HG03342 (cell line): ENCODE data around the gene PRKAR1A.
"Not testable (repeated sequence)": the region's sequence is repeated elsewhere in the genome, so short reads cannot be mapped to it uniquely, and the experiment has no call there.

Experiments used
- ATAC-seq: cut with Tn5 transposase; IDR thresholded peaks from one replicate; pipeline ENCODE4 v1.9.1; 2021; ENCODE audit warnings: mild to moderate bottlenecking, moderate library complexity; ENCODE audit not compliant: unreplicated experiment

Gene PRKAR1A

DNA sequence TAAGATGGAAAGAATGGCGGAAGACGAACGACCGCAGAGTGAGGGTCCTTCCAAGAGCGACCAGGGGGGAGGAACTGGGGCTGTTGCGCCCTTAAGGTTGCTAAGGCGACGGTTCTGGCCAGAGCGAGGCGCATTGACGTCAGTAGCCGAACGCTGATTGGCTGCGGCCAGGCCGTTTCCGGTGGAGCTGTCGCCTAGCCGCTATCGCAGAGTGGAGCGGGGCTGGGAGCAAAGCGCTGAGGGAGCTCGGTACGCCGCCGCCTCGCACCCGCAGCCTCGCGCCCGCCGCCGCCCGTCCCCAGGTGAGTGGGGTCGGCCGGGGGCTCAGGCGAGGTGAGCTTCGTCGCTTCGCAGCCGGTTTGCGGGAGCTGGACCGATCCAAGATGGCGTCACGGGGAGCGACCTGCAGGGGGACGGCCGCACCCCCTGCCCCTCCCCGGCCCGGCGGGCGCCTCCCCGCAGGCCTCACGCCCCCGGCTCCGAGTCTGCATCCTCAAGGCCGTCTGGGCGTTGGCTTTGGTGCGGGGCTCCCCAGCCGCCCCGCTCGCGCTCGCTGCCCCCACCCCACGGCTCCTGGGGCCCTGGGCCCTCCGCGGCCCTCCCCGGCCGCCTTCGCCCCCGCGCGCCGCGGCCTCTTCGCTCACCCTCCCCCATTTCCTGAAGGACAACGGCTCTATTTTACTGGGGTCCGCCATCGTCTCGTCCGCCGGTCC lies at the start of gene PRKAR1A:
Gene PRKAR1A (plus strand): TSS at position 184 of the 713 bp plus-strand sequence. CDS start 2,970 bp downstream, outside the sequence.
- ATAC-seq = peak; percentile 89

DNA sequence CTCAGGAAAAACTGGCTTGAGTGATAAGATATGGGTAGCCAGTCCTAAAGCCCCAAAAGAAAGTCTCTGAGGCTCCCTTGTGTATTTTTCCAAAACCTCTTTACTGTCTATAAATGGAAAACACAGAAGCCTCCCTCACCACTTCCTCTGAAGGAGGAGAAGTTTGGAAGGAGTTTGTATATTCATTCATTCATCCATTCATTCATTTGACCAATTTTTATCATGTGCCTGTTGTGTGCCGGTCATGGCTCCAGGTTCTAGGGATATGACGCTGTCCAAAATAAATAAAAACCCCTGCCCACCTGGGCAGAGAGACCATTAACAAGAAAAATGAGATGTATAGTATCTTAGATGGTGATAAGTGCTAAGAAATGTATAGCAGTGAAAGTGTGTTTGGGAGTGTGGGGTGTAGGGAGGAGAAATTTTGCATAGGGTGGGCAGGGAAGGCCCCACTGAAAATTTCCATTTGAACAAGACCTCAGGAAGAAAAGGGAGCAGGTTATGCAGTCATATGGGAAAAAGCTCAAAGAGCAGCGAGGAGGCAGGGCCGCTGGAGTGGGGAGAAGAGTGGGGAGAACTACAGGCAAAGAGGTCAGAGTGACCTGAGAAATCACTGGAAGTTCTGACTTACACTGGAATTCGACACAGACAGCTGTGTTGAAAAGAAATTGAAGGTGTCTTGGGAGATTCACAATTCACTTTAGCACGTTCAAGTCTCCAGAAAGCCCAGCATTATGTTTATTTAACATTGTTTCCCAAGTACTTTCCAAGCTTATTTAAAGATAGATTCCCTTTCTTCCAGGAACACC lies 48.8 kb upstream of the PRKAR1A start:
- no peak for ATAC-seq

DNA sequence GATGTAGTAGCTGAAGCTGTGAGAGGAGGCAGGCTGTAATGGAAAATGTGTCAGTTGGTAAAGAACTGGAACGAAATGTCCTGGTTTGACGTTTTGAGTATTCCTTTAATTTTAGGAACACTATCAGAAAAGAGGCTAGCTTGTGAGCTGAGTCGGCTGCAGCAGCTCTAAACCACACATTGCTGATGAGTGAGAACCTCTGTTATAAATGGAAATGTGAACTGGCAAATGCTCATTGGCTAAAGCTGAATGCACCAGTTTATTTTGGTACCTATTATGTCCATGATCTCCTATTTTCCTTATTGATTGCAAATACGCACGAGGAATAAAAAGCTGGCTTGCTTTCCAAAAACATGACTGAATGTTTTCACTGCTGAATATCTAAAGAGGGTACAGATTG lies 43.9 kb upstream of the PRKAR1A start:
- ATAC-seq = no peak

DNA sequence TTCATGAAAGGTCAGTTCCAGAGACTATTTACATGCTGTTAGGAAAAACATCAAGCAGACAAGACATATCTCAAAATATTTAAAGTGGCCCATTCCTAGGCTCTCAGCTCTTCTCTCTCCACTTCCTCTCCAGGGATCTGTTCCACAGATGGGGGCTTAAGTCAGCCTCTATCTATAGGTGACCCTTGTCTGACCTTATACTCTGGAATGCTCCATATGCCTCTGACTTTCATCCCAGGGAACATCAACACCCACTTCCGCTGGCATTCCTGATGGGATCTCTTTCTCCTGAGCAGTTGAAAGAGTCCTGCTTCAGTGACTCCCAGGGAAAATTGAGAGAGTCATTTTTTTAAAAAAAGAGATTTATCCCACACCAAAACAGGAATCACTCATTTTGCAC lies 43.4 kb upstream of the PRKAR1A start:
- no peak for ATAC-seq

DNA sequence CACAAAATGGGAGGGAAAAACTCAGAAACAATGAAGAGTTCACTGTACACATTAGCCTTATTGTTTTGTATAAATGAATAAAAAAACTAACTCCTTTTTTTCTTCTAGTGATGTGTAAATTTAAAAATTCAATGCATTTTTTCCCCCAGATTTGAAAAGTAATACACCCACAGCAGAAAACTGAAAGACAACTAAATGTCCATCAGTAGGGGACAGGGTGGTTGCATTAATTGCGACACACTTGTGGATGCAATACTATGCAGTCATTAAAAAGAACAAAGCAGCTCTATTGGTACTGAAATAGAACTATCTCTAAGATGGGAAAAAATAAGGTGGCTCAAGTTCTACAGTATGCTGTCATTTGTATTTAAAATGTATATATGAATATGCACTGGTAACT lies 41.3 kb upstream of the PRKAR1A start:
- no peak for ATAC-seq

DNA sequence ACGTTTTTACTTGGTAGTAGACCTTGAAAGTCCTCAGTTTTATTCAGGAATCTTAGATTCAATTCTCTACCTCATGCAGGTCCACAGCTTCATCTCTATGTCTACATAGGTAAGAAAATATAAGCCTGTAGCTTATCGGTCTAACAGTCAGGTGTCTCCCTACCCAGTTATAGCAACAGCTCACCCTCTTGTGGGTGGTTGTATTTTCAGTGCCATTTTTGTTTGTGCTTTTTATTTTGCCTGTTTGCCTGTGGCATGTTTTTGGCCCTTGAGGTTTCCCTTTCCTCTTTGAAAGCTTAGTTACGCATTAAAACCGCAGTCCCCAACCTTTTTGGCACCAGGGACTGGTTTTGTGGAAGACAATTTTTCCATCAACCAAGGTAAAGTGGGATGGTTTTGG lies 31.3 kb upstream of the PRKAR1A start:
- ATAC-seq = no peak

DNA sequence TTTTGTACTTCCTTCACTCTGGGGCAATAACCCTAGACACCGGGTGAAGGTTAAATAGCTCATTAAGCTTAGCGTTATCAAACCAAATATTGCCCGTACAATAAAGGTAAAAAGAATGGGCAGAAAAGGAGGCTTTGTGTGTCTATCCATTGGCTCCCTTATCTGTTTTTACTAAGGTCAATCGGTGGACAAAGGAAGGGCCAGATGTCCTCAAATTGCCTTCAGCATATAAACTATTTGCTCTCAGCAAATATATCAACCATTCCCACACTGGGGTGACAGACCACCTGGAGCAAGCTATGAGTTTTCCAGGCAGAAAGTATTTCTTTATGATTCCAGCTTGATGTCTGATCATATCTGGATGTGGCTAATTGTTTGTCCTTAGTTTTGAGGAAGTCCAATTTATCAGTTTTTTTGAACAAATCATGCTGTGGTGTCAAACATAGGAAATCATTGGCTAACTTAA lies 29.6 kb upstream of the PRKAR1A start:
- no peak for ATAC-seq

DNA sequence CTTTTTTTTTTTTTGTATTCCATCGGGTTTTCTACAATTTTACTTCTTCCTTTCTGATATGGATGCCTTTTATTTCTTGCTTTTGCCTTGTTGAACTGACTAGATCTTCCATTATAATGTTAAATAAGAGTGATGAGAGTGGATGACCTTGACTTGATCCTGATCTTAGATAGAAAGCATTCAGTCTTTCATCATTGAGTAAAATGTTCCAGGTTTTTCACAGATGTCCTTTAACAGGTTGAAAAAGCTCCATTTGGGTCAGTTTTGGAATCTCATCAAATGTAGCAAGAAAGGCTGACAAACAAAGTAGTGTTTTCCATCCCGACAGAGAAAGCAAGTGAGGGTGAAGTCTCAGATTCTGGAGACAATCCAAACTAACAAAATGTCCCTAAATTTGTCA lies 27.8 kb upstream of the PRKAR1A start:
- ATAC-seq = no peak

DNA sequence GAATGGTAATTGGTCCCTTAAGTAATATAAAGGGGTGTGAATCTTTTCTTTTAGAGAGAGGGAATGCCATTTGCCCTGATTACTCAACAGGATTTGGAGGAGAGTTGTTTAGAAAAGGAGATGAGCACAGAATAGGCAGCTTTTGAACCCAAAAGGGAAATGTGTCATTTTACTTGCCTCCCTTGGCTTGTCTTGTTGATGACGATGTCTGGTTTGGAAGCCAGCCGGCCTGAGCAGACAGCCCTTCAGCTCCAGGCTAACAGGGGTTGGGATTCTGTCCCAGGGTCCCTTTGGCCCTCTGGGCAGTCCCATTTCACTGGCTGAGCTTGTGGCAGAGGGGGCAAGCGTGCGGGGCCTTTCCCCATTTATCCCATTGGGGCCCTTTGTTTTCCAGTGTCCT lies 22.3 kb upstream of the PRKAR1A start:
- no peak for ATAC-seq

DNA sequence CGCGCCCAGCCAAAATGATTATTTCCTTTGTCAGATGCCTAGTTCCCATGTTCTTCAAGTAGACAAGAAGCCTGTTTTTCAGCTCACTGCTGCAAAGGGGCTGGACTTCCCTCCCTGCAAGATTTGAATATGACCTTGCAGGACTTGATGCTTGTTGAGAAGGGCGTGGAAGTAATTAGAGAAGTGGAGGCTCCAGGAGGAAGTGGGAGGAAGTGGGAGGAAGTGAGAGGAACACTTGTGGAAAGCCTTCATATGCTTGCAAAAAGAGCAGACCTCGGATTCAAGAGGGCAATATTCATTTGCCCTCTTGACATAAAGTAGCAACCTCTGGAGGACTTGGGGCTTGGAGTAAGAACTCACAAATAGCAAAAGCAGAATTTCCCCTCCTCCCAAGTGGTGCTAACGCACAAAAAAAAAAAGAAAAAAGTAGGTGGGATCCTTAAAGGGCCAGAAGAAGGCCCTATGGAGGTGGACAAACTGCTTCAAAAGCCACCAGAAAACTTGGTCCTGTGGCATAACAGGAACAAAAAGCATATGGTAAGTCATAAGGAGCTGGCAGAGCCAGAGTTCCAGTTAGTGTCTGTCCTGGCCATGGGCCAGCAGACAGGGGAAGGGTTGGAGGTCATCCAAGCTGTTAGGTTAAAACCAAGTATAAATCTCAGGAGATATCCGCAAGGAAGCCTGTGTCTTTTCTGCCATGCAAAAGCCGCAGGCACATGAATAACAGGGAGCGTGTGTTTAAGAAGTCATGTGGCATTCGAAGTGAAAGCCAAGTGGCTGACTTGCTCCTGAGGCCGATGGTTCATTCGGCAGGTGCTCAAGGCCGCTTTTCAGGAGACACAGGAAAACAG lies 20.6 kb upstream of the PRKAR1A start:
- ATAC-seq = no peak

DNA sequence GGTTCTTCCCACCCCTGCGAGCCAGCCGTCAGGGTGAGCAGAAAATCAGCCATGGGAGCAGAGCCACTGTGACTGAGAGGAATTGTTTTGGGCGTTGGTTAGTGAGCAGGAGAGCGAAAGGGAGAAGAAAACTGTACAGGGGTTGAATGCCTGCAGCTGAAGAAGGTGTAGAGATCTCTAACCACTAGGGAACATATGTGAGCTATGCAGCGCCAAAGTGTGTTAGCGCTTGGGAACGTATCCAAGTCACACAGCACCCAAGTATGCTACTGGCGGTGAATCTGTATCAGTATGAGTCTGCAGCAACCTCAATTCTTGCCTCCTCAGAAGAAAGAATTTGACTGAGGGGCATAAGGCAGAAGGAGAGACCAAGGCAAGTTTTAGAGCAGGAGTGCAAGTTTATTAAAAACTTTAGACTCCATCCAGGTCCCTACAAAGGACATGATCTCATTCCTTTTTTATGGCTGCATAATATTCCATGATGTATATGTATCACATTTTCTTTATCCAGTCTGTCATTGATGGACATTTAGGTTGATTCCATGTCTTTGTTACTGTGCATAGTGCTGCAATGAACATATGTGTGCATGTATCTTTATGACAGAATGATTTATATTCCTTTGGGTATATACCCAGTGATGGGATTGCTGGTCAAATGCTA lies 19.7 kb upstream of the PRKAR1A start:
- not testable (repeated sequence) for ATAC-seq

DNA sequence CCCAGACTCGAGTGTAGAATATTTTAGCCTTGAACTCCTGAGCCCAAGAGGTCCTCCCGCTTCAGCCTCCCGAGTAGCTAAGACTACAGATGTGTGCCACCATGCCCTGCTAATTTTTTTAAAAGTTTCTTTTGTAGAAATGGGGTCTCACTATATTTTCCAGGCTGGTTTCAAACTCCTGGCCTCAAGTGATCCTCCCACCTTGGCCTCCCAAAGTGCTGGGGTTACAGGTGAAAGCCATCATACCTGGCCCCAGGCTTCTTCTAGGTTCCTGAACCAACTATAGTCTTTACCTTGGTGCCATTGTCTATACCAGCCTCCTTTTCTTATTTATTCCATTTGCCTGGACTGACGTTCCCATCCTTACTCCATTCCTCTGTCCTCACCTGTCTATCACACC lies 17.1 kb upstream of the PRKAR1A start:
- no peak for ATAC-seq

DNA sequence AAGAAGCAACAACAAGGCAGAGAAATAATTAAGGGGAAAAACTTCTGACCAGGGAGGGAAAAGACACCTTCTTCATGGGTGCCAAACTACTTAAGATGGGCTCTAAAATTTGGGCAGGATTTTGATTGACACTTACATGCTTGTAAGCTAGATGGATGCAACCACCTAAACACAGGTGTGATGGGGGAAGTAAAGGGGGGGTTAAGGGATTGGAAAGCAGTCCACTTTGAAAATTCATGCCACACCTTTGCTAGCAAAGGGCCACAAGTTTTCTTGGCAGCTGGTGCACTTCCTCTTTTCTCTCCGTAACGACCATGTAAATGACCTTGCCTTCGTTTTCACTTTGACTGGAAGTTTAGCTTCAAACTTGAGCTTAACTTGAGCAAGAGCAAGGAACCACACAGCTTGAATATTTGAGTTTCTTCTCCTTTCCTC lies 14.3 kb upstream of the PRKAR1A start:
- peak; percentile 97 for ATAC-seq

DNA sequence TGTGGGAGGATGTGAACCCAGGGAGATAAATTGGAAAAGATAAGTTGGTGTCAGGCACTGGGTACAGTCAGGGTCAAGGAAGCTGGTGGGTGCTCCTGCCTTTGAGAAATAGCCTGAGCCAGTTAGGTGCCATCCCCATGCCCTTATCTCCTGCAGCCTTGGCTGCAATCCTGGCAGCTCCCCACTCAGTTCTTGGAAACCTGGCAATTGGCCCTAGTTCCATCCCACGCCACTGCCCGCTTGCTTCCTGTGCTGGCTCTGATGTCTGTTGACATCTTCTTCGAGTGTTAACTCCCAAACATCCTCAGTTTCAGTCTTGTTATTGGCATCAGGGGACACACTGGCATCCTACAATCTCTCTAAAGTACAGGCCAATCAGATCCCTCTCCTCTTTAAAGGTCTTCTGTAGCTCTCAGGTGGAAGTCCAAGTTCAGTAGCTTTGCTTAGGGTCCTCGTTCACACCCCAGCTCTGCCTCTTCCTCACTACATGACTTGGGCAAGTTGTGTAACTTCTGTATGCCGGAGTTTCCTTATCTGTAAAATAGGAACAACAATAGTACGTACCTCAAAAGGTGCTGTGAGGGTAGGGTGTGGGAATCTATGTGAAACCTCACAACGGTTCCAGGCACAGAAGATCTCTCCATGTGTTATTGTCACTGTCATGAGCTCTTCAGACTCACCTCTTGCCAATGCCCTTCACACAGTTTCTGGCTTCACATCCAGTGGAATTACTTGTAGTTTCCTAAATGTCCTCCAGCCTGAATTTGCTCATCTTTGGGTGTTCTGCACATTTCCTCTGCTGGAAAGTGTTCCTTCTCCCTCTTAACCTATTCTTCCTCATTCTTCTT lies 13.5 kb upstream of the PRKAR1A start:
- peak; percentile 15 for ATAC-seq

DNA sequence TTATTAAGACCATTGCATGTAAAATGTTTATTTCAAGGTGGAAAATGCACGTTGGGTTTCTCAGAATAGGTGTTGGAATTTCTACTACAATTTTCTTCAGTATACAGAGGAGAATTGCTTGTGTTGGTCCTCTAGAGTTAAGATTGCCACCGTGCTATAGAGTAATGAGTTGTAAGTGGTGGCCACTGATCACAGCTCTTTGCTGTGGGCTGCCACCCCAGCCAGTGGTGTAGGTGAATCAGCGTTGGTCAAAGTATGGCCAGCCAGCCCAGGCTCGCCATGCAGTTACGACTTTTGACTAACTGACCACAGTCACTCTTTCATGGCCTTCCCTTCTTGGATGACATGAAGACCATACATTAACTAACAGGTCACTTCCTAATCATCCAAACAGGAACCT lies 12.6 kb upstream of the PRKAR1A start:
- no peak for ATAC-seq

DNA sequence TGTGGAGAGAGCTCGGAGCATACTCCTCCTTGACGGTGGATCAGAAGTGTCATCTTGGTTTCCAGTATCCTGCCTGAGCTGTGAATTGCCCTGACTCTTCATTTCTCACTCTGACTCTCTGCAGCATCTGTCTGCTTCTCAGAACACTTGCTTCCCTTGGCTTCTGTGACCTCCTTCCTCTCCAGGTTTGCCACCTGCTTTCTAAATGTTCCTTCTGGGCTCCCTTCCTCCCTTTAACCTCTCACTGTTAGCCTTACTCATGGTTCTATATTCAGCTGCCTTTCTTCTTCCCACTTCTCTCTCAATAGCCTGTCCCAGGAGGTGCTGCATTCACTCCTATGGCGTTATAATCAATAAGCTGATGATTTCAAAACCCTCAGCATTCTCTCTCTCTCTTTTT lies 11.2 kb upstream of the PRKAR1A start:
- ATAC-seq = no peak

DNA sequence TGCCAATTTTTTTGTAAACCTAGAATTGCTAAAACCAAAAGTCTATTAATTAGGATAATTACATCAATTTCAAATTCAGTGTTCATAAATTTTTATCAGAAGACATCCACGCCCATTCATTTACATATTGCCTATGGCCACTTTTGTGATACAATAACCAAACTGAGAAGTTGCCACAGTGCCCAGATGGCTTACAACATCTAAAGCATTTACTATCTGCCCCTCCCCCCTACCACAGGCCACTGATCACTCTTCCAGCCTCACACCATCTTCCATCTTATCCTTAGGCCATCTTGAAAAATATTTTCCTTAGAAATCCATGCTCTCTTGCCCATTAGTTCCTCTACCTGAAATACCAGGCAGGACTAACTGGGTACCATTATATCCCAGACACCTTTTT lies 6.3 kb upstream of the PRKAR1A start:
- ATAC-seq = no peak

DNA sequence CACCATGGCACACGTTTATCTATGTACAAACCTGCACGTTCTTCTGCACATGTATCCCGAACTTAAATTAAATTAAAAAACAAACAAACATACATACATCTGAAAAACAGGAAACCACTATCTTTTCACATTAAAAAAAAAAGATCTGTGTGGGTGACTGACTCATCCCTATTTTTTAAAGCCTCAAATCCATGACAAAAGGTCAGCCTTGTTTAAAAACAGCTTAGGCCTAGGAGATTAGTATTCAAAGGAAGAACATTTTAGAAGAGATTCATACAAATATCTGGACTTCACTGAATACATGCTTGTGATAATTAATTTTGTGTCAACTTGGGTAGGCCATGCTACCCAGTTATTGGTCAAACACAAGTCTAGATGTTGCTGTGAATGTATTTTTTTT lies 4.7 kb upstream of the PRKAR1A start:
- ATAC-seq = no peak

DNA sequence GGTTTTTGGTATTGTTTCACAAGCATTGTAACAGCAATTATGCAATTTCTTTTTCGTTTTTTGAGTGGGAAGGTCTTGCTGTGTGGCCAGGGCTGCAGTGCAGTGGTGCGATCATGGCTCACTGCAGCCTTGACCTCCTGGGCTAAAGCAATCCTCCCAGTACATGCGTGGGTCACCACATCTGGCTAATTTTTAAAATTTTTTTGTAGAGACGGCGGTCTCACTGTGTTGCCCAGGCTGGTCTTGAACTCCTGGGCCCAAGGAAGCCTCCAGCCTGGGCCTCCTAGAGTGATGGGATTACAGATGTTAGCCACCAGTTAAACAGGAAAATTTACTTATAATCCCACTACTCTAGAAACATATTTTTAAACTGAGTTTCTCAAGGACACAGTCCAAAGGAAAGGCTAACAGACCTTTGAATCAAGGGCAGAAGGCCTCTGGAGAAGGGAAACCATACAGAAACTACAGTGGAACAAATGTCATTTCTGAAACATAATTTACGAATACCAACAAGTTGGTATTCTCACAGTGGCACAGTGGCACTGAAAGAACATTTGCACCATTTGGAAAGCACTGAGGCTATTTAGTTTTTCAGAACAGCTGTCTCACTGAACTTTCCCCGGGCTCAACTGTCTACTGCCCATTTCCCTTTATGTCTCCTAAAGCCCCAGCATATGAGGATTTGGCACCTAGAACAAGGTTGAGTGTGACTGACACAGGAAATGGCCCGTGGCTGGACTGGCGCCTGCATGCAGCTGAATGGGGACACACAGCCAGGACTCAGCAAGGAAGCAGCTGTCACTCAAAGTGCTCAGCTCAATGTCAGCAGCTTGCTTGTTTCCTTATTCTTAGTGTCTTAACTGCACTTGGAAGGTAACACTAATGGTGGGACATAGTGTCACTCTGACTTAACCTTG lies 2.8 kb upstream of the PRKAR1A start:
- no peak for ATAC-seq
